ENCODE measurements around the gene KIF5C.

DNA sequence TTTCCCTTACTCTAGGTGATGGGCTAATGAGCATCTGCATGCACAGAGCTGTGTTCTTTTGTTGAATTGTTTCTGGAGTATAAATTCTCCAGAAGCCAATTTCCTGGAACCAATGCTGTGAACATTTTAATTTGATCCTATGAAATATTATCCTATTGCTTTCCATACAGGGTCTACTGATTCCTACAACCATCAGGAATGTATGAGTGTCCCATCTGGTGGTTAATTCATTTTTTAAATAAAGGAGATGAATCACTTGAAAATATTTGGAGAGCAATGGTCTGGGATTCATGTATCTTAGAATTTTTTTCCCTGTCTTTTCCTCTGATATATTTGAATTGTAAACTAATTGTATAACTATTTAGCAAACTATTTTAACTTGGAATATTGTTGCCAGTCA, 14.0 kb downstream of the KIF5C start:
- no peak for TF ChIP-seq ATF7 (IDR thresholded peaks at IDR 0.05)
- no peak for TF ChIP-seq ATF7 (CRISPR knock-in tag; IDR thresholded peaks at IDR 0.05)
- no peak for TF ChIP-seq ZNF276 (CRISPR knock-in tag; IDR thresholded peaks at IDR 0.05; ENCODE audit: low read depth)
- TF ChIP-seq POLR2AphosphoS5 (IDR thresholded peaks at IDR 0.05; ENCODE audit: low read depth, low read length) = no peak
- no peak for TF ChIP-seq FOXM1 (CRISPR knock-in tag; IDR thresholded peaks at IDR 0.05)
- no peak for TF ChIP-seq USF2 (IDR thresholded peaks at IDR 0.05; ENCODE audit: low read depth, low read length)
- TF ChIP-seq USF2 (CRISPR knock-in tag; IDR thresholded peaks at IDR 0.05; ENCODE audit: borderline replicate concordance) = no peak
- no peak for TF ChIP-seq EZH2 (conservative IDR thresholded peaks at IDR 0.05; ENCODE audit: low read depth, low read length)
- no peak for TF ChIP-seq POLR2A (IDR thresholded peaks at IDR 0.05; ENCODE audit: insufficient read depth in 1 of 2, low read depth in 2 of 2, low read length in 2 of 2)
